GM12872 (cell line): ENCODE data around the gene LRRFIP1.

Experiments
- CTCF ChIP-seq: IDR thresholded peaks from 3 replicates; pipeline ENCODE4 v1.5.1; 2011; ENCODE audit warnings: low read depth, mild to moderate bottlenecking, low read length, moderate library complexity; ENCODE audit not compliant: insufficient read depth

LRRFIP1 gene

GRCh38 chr2:237815637-237816036 is 188.2 kb downstream of the LRRFIP1 start:
- no peak for TF ChIP-seq CTCF

- TF ChIP-seq CTCF, result no peak
These were observed 189.1 kb downstream of the LRRFIP1 start for GRCh38 chr2:237816531-237816930.

GRCh38 chr2:237818066-237818473 is 190.7 kb downstream of the LRRFIP1 start:
- no peak for TF ChIP-seq CTCF

GRCh38 chr2:237819231-237819630 is 191.8 kb downstream of the LRRFIP1 start:
- no peak for TF ChIP-seq CTCF

GRCh38 chr2:237820421-237820820 is 193.0 kb downstream of the LRRFIP1 start:
- TF ChIP-seq CTCF, result no peak

GRCh38 chr2:237823544-237823943 is 196.2 kb downstream of the LRRFIP1 start:
- TF ChIP-seq CTCF, result no peak

GRCh38 chr2:237824085-237824484 is 196.7 kb downstream of the LRRFIP1 start:
- no peak for TF ChIP-seq CTCF
